ENCODE results near the gene PSEN2. TPM values are rescaled to one million over a fixed set of nuclear protein-coding genes. Genes with fewer than 3 reads are reported as not detected.
"Not testable (repeated sequence)": the region's sequence is repeated elsewhere in the genome, so short reads cannot be mapped to it uniquely, and the experiment has no call there.

Gene PSEN2
- total and polyA plus RNA-seq, 9 of the 15 experiments (the other 6 are each of a cell fraction or from before 2014, with no cell fraction given): 2.3 to 21.5 (median 13.7) TPM

- H3K9me1 ChIP-seq (ENCODE audit: control insufficient read depth, insufficient read depth, low read length): no peaks in the 10 kb centered on the region
- intact Hi-C loops (cut with micrococcal nuclease) (no loop called here), in situ Hi-C loops (cut with MboI) (no loop called here)
- FAIRE-seq (no peak), ATAC-seq (no peak), DNase-seq (ENCODE audit: extremely low read depth in 1 of 4, low spot score in 3 of 4) (no peak)
- H3K4me1 ChIP-seq (replicated peaks in 1 of 2; ENCODE audit: control insufficient read depth in 2 of 2, insufficient read depth in 2 of 2, low read length in 2 of 2): peaks cover 4 to 5% of the 10 kb centered on the region in 2 experiments; a peak in 2 of 5 replicates
- no TSS peak for BruUV-seq (replicated peaks)
- ChIA-PET POLR2A (interaction anchor here (0.6 to 0.8 kb wide), 3 partner anchors 15 to 206 kb away, joined by 3 read pairs; no protein-coding TSS in a partner anchor), CTCF (ENCODE audit: low intra/inter-chr PET ratio) (no interaction called here)
- no peak overlapping the region for H3K9ac ChIP-seq (ENCODE audit: insufficient read depth in 1 of 2, low read depth in 2 of 2, low read length in 2 of 2)
- no peak overlapping the region for H3K27ac ChIP-seq (ENCODE audit: extremely low read depth, low read depth, low read length)
- H2AFZ ChIP-seq (ENCODE audit: low read depth, low read length): no peak overlapping the region
- 1% methylated on average over 9 of the region's 9 CpGs for WGBS (ENCODE audit: insufficient coverage, low coverage, missing lambda C conversion rate)
- H3K4me2 ChIP-seq (ENCODE audit: insufficient read depth, low read length): no peak overlapping the region
- H3K36me3 ChIP-seq (ENCODE audit: control insufficient read depth, insufficient read depth, low read length): no peaks in the 10 kb centered on the region
- no peaks in the 10 kb centered on the region for H3K79me2 ChIP-seq (ENCODE audit: control insufficient read depth, insufficient read depth, low read length)
- H3K4me3 ChIP-seq: no peak overlapping the region
- peaks cover 3% of the 10 kb centered on the region; the same call in 1 of the 2 replicates for H3K9me3 ChIP-seq (replicated peaks; ENCODE audit: control insufficient read depth, insufficient read depth, low read depth, low read length)
- TF ChIP-seq PRPF4 (IDR thresholded peaks at IDR 0.05; ENCODE audit: insufficient read depth, low read depth, low read length, poor library complexity, severe bottlenecking) (no peak), ZHX1 (conservative IDR thresholded peaks at IDR 0.05; ENCODE audit: low read length) (no peak), NFIC (IDR thresholded peaks at IDR 0.05) (no peak), MED1 (CRISPR knock-in tag; IDR thresholded peaks at IDR 0.05; ENCODE audit: borderline replicate concordance) (no peak), ZNF121 (CRISPR knock-in tag; conservative IDR thresholded peaks at IDR 0.05) (no peak)
- TF ChIP-seq, protein P1, sequence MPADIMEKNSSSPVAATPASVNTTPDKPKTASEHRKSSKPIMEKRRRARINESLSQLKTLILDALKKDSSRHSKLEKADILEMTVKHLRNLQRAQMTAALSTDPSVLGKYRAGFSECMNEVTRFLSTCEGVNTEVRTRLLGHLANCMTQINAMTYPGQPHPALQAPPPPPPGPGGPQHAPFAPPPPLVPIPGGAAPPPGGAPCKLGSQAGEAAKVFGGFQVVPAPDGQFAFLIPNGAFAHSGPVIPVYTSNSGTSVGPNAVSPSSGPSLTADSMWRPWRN (IDR thresholded peaks at IDR 0.05; ENCODE audit: low read depth): no peak
- H3K27me3 ChIP-seq (ENCODE audit: control insufficient read depth in 2 of 2, insufficient read depth in 2 of 2, low read length in 2 of 2): peaks cover 44 to 46% of the 10 kb centered on the region in 2 experiments
- H4K20me1 ChIP-seq (replicated peaks; ENCODE audit: control insufficient read depth, insufficient read depth, low read length): no peaks in the 10 kb centered on the region
Observed at GRCh38 chr1:226832613-226833012, 37.8 kb upstream of the PSEN2 start.

DNA sequence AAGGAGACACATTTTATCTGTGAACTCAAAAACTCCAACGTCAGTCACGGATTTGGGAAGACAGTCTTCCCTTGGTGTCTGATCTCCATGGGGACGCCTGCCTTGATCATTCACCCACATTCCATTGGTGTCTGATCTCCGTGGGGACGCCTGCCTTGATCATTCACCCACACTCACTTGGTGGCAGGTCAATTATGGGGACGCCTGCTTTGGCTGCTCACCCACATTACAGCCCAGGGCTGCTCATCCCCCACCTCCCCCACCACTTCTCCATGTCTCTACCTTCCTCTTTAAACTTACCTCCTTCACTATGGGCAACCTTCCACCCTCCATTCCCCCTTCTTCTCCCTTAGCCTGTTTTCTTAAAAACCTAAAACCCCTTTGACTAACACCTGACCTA lies 36.2 kb upstream of the PSEN2 start:
- H3K4me2 ChIP-seq (ENCODE audit: insufficient read depth, low read length); POLR2A ChIA-PET; H3K9me1 ChIP-seq (ENCODE audit: control insufficient read depth, insufficient read depth, low read length); H2AFZ ChIP-seq (ENCODE audit: low read depth, low read length); DNase-seq (ENCODE audit: extremely low read depth in 1 of 4, low spot score in 3 of 4); in situ Hi-C loops (cut with MboI); H3K36me3 ChIP-seq (ENCODE audit: control insufficient read depth, insufficient read depth, low read length); ATAC-seq; H3K9ac ChIP-seq (ENCODE audit: insufficient read depth in 1 of 2, low read depth in 2 of 2, low read length in 2 of 2); intact Hi-C loops (cut with micrococcal nuclease); BruUV-seq (replicated peaks); FAIRE-seq; CTCF ChIA-PET (ENCODE audit: low intra/inter-chr PET ratio); H3K9me3 ChIP-seq (replicated peaks; ENCODE audit: control insufficient read depth, insufficient read depth, low read depth, low read length); H3K4me3 ChIP-seq; H3K79me2 ChIP-seq (ENCODE audit: control insufficient read depth, insufficient read depth, low read length); H4K20me1 ChIP-seq (replicated peaks; ENCODE audit: control insufficient read depth, insufficient read depth, low read length); H3K4me1 ChIP-seq (replicated peaks in 1 of 2; ENCODE audit: control insufficient read depth in 2 of 2, insufficient read depth in 2 of 2, low read length in 2 of 2); H3K27ac ChIP-seq (ENCODE audit: extremely low read depth, low read depth, low read length): not testable (repeated sequence)
- H3K27me3 ChIP-seq (ENCODE audit: control insufficient read depth in 2 of 2, insufficient read depth in 2 of 2, low read length in 2 of 2): peaks cover 53 to 55% of the 10 kb centered on the region in 2 experiments
- WGBS (ENCODE audit: insufficient coverage, low coverage, missing lambda C conversion rate): under 1% methylated on average over 6 of the region's 6 CpGs

DNA sequence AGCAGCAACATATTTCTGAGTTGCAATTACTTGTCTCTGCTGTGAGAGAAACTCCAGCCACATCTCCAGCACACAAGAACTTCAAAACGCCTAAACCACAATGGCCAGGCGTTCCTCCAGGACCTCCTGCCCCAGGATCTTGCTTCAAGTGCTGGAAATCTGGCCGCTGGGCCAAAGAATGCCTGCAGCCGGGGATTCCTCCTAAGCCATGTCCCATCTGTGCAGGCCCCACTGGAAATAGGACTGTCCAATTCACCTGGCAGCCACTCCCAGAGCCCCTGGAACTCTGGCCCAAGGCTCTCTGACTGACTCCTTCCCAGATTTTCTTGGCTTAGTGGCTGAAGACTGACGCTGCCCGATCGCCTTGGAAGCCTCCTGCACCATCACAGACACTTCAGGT lies 35.0 kb upstream of the PSEN2 start:
- H4K20me1 ChIP-seq (replicated peaks; ENCODE audit: control insufficient read depth, insufficient read depth, low read length); ATAC-seq; H3K27ac ChIP-seq (ENCODE audit: extremely low read depth, low read depth, low read length); H3K36me3 ChIP-seq (ENCODE audit: control insufficient read depth, insufficient read depth, low read length); H2AFZ ChIP-seq (ENCODE audit: low read depth, low read length); in situ Hi-C loops (cut with MboI); intact Hi-C loops (cut with micrococcal nuclease); H3K4me1 ChIP-seq (replicated peaks in 1 of 2; ENCODE audit: control insufficient read depth in 2 of 2, insufficient read depth in 2 of 2, low read length in 2 of 2); POLR2A ChIA-PET; CTCF ChIA-PET (ENCODE audit: low intra/inter-chr PET ratio); DNase-seq (ENCODE audit: extremely low read depth in 1 of 4, low spot score in 3 of 4); H3K4me3 ChIP-seq; H3K9me3 ChIP-seq (replicated peaks; ENCODE audit: control insufficient read depth, insufficient read depth, low read depth, low read length); H3K9ac ChIP-seq (ENCODE audit: insufficient read depth in 1 of 2, low read depth in 2 of 2, low read length in 2 of 2); H3K4me2 ChIP-seq (ENCODE audit: insufficient read depth, low read length); BruUV-seq (replicated peaks); FAIRE-seq; H3K79me2 ChIP-seq (ENCODE audit: control insufficient read depth, insufficient read depth, low read length); H3K9me1 ChIP-seq (ENCODE audit: control insufficient read depth, insufficient read depth, low read length): not testable (repeated sequence)
- H3K27me3 ChIP-seq (ENCODE audit: control insufficient read depth in 2 of 2, insufficient read depth in 2 of 2, low read length in 2 of 2): peaks cover 54 to 56% of the 10 kb centered on the region in 2 experiments
- WGBS (ENCODE audit: insufficient coverage, low coverage, missing lambda C conversion rate): 1% methylated on average over 7 of the region's 7 CpGs
